ENCODE results near the gene ECT2L.

GRCh38 chr6:138869398-138869797 is 73.5 kb downstream of the ECT2L start:
- TF ChIP-seq POLR2AphosphoS5 (IDR thresholded peaks at IDR 0.05): no peak
- no peak for TF ChIP-seq CTCF (IDR thresholded peaks at IDR 0.05)

All from suprapubic skin (tissue), 3 donors.